H9 (cell line): Measurements from ENCODE around the gene TNFSF10. TPM values are rescaled to one million over a fixed set of nuclear protein-coding genes. Genes with fewer than 3 reads are reported as not detected.

ENCODE experiments used
- DNase-seq: peaks from one replicate; pipeline ENCODE4 v3.0.0-alpha.2; 2017
- H2AFZ ChIP-seq: one replicate; pipeline ENCODE4 v1.6.1; 2013; ENCODE audit warnings: mild to moderate bottlenecking, low read length, control low read depth, moderate library complexity
- H2AK5ac ChIP-seq: 2 replicates; pipeline ENCODE4 v1.6.1; 2013; ENCODE audit warnings: low read length, control low read depth, mixed read lengths; ENCODE audit not compliant: insufficient read length
- H2BK120ac ChIP-seq: one replicate; pipeline ENCODE4 v1.6.1; 2013; ENCODE audit warnings: low read depth, mild to moderate bottlenecking, low read length, control low read depth, inconsistent platforms; ENCODE audit not compliant: poor library complexity, severe bottlenecking
- H2BK12ac ChIP-seq: 2 replicates; pipeline ENCODE4 v1.6.1; 2013; ENCODE audit warnings: low read length, control low read depth, mixed read lengths, low read depth; ENCODE audit not compliant: insufficient read length
- H2BK15ac ChIP-seq: 2 replicates; pipeline ENCODE4 v1.6.1; 2013; ENCODE audit warnings: low read depth, low read length, control low read depth
- H2BK20ac ChIP-seq: one replicate; pipeline ENCODE4 v1.6.1; 2013; ENCODE audit warnings: low read depth, mild to moderate bottlenecking, low read length, control low read depth, inconsistent platforms; ENCODE audit not compliant: poor library complexity, severe bottlenecking
- H2BK5ac ChIP-seq: 2 replicates; pipeline ENCODE4 v1.6.1; 2013; ENCODE audit warnings: low read length, control low read depth, mixed read lengths; ENCODE audit not compliant: insufficient read length
- H3K14ac ChIP-seq: 2 replicates; pipeline ENCODE4 v1.6.1; 2013; ENCODE audit warnings: low read length, control low read depth; ENCODE audit not compliant: insufficient read depth
- H3K18ac ChIP-seq: 2 replicates; pipeline ENCODE4 v1.6.1; 2013; ENCODE audit warnings: low read depth, mild to moderate bottlenecking, mixed read lengths, low read length, control low read depth; ENCODE audit not compliant: insufficient read length
- H3K23ac ChIP-seq: 2 replicates; pipeline ENCODE4 v1.6.1; 2013; ENCODE audit warnings: low read length, control low read depth, mixed read lengths, low read depth; ENCODE audit not compliant: insufficient read length
- H3K23me2 ChIP-seq: 2 replicates; pipeline ENCODE4 v1.6.1; 2013; ENCODE audit warnings: low read depth, mild to moderate bottlenecking, mixed read lengths, low read length, control low read depth; ENCODE audit not compliant: insufficient read length, poor library complexity, severe bottlenecking
- H3K27ac ChIP-seq: 2 replicates; pipeline ENCODE4 v1.5.1; 2013; ENCODE audit warnings: low read length, control low read depth, mixed read lengths, low read depth; ENCODE audit not compliant: insufficient read length
- H3K27me3 ChIP-seq: 2 replicates; pipeline ENCODE4 v1.6.1; 2013; ENCODE audit warnings: low read length, control low read depth, inconsistent platforms; ENCODE audit not compliant: insufficient read depth
- H3K4ac ChIP-seq: 2 replicates; pipeline ENCODE4 v1.6.1; 2013; ENCODE audit warnings: low read depth, mild to moderate bottlenecking, control low read depth, inconsistent platforms, low read length, moderate library complexity
- H3K4me1 ChIP-seq: 2 replicates; pipeline ENCODE4 v1.6.1; 2013; ENCODE audit warnings: low read length, control low read depth, inconsistent platforms; ENCODE audit not compliant: insufficient read depth
- H3K4me2 ChIP-seq: 2 replicates; pipeline ENCODE4 v1.6.1; 2013; ENCODE audit warnings: low read length, control low read depth, mixed read lengths; ENCODE audit not compliant: insufficient read length, insufficient read depth
- H3K56ac ChIP-seq: 2 replicates; pipeline ENCODE4 v1.6.1; 2013; ENCODE audit warnings: low read depth, mild to moderate bottlenecking, mixed read lengths, low read length, control low read depth; ENCODE audit not compliant: insufficient read length
- H3K79me1 ChIP-seq: 2 replicates; pipeline ENCODE4 v1.6.1; 2013; ENCODE audit warnings: low read depth, mild to moderate bottlenecking, moderate library complexity, low read length, control low read depth, inconsistent platforms; ENCODE audit not compliant: insufficient read depth, poor library complexity, severe bottlenecking
- H3K79me2 ChIP-seq: 2 replicates; pipeline ENCODE4 v1.6.1; 2013; ENCODE audit warnings: low read length, control low read depth, inconsistent platforms; ENCODE audit not compliant: insufficient read depth
- H3K9ac ChIP-seq: 2 replicates; pipeline ENCODE4 v1.6.1; 2013; ENCODE audit warnings: low read length, control low read depth, mixed read lengths; ENCODE audit not compliant: insufficient read length; ENCODE audit errors: extremely low read depth
- H3K9me3 ChIP-seq: one replicate; pipeline ENCODE4 v1.6.1; 2013; ENCODE audit warnings: low read depth, low read length, inconsistent platforms; ENCODE audit not compliant: control insufficient read depth
- H3T11ph ChIP-seq: one replicate; pipeline ENCODE4 v1.6.1; 2013; ENCODE audit warnings: mild to moderate bottlenecking, low read length, control low read depth, inconsistent platforms
- H4K20me1 ChIP-seq: one replicate; pipeline ENCODE4 v1.6.1; 2013; ENCODE audit not compliant: control insufficient read depth, insufficient read length, insufficient read depth
- H4K5ac ChIP-seq: 2 replicates; pipeline ENCODE4 v1.6.1; 2013; ENCODE audit warnings: low read depth, mild to moderate bottlenecking, mixed read lengths, low read length, control low read depth; ENCODE audit not compliant: insufficient read length
- H4K8ac ChIP-seq: replicated peaks from 2 replicates; pipeline ENCODE4 v1.6.1; 2013; ENCODE audit warnings: low read length, control low read depth, mixed read lengths, low read depth; ENCODE audit not compliant: insufficient read length
- H4K91ac ChIP-seq: 2 replicates; pipeline ENCODE4 v1.6.1; 2013; ENCODE audit warnings: low read depth, mild to moderate bottlenecking, moderate library complexity, mixed read lengths, low read length, control low read depth; ENCODE audit not compliant: insufficient read length
- H3K27ac Mint-ChIP-seq, 3 experiments: 2 replicates in 2 of 3; 3 replicates in 1 of 3; pipeline ENCODE4 v1.8.0; 2020 to 2021; ENCODE audit warnings: mixed read lengths in 3 of 3, mild to moderate bottlenecking in 1 of 3, moderate library complexity in 1 of 3
- H3K27me3 Mint-ChIP-seq: 2 replicates; pipeline ENCODE4 v1.8.0; 2021; ENCODE audit warnings: low read depth, mild to moderate bottlenecking, moderate library complexity, mixed read lengths
- H3K36me3 Mint-ChIP-seq, 3 experiments: 2 replicates in 2 of 3; 3 replicates in 1 of 3; pipeline ENCODE4 v1.8.0; 2020 to 2021; ENCODE audit warnings: low read depth in 3 of 3, mixed read lengths in 3 of 3; ENCODE audit not compliant: insufficient read depth in 1 of 3
- H3K4me1 Mint-ChIP-seq, 2 experiments: 2 replicates each; pipeline ENCODE4 v1.8.0; 2020; ENCODE audit warnings: mixed read lengths in 2 of 2
- H3K4me3 Mint-ChIP-seq, 2 experiments: 2 replicates in 1 of 2; 3 replicates in 1 of 2; pipeline ENCODE4 v1.8.0; 2020 to 2021; ENCODE audit warnings: mild to moderate bottlenecking in 2 of 2, mixed read lengths in 2 of 2, moderate library complexity in 1 of 2
- H3K9me3 Mint-ChIP-seq, 2 experiments: 2 replicates in 1 of 2; 3 replicates in 1 of 2; pipeline ENCODE4 v1.8.0; 2020; ENCODE audit warnings: mild to moderate bottlenecking in 2 of 2, mixed read lengths in 2 of 2, moderate library complexity in 1 of 2
- CTCF ChIP-seq: fragments of 200-600 bp; sonication (generic); conservative IDR thresholded peaks from 3 replicates; pipeline ENCODE4 v1.8.0; 2021; ENCODE audit warnings: antibody characterized with exemption, mild to moderate bottlenecking
- WGBS: extraction: QIAGEN DNeasy Blood & Tissue Kit; methylation state at CpG from one replicate; pipeline ENCODE4 v1.1.7; 2013; ENCODE audit warnings: missing lambda C conversion rate, low lambda C conversion rate, mixed read lengths; ENCODE audit not compliant: insufficient read length; ENCODE audit errors: extremely low coverage; 5-methylcytosine and 5-hydroxymethylcytosine counted together
- total RNA-seq: library from RNA; stranded (reverse); gene quantifications from 2 replicates; pipeline ENCODE4 v1.2.1, GENCODE V29; 2021

Gene TNFSF10
- total RNA-seq, 1 experiment from 2014 or later, result not detected

GRCh38 chr3:172464306-172464705, 58.9 kb downstream of the TNFSF10 start:
- Mint-ChIP-seq H3K4me1 (0 out of 4 replicates have a peak, but pooled peaks cover 0 to 2% of the 10 kb centered on the region in 2 experiments), H3K36me3 (no peaks in the 10 kb centered on the region), H3K27me3 (no peaks in the 10 kb centered on the region), H3K4me3 (no peak overlapping the region), H3K27ac (no peak overlapping the region), H3K9me3 (no peaks in the 10 kb centered on the region)
- no peak overlapping the region for H3K23ac ChIP-seq
- no peak overlapping the region for H4K5ac ChIP-seq
- H3K4ac ChIP-seq, result no peak overlapping the region
- no peak overlapping the region for H3K14ac ChIP-seq
- DNase-seq, result no peak
- H3K9me3 ChIP-seq, result no peaks in the 10 kb centered on the region
- no peak overlapping the region for H4K8ac ChIP-seq
- no peak overlapping the region for H3K9ac ChIP-seq
- H2BK20ac ChIP-seq, result no peak overlapping the region
- no peak overlapping the region for H2BK12ac ChIP-seq
- H3K79me1 ChIP-seq, result no peaks in the 10 kb centered on the region
- H3K27me3 ChIP-seq, result no peaks in the 10 kb centered on the region
- H2AFZ ChIP-seq, result no peak overlapping the region
- no CpG with 5 or more reads among the region's 6 CpGs for WGBS
- no peak overlapping the region for H2BK15ac ChIP-seq
- TF ChIP-seq CTCF, result no peak
- no peak overlapping the region for H4K91ac ChIP-seq
- no peaks in the 10 kb centered on the region for H3K79me2 ChIP-seq
- H3K56ac ChIP-seq, result no peak overlapping the region
- no peak overlapping the region for H2BK5ac ChIP-seq
- H3K27ac ChIP-seq, result no peak overlapping the region
- H3K18ac ChIP-seq, result no peak overlapping the region
- no peak overlapping the region for H3T11ph ChIP-seq
- H2AK5ac ChIP-seq, result no peak overlapping the region
- H3K4me2 ChIP-seq, result no peak overlapping the region
- no peaks in the 10 kb centered on the region for H3K4me1 ChIP-seq
- no peaks in the 10 kb centered on the region for H4K20me1 ChIP-seq
- H2BK120ac ChIP-seq, result no peak overlapping the region
- no peaks in the 10 kb centered on the region for H3K23me2 ChIP-seq
